ENCODE results near the gene TSC2.

DNA sequence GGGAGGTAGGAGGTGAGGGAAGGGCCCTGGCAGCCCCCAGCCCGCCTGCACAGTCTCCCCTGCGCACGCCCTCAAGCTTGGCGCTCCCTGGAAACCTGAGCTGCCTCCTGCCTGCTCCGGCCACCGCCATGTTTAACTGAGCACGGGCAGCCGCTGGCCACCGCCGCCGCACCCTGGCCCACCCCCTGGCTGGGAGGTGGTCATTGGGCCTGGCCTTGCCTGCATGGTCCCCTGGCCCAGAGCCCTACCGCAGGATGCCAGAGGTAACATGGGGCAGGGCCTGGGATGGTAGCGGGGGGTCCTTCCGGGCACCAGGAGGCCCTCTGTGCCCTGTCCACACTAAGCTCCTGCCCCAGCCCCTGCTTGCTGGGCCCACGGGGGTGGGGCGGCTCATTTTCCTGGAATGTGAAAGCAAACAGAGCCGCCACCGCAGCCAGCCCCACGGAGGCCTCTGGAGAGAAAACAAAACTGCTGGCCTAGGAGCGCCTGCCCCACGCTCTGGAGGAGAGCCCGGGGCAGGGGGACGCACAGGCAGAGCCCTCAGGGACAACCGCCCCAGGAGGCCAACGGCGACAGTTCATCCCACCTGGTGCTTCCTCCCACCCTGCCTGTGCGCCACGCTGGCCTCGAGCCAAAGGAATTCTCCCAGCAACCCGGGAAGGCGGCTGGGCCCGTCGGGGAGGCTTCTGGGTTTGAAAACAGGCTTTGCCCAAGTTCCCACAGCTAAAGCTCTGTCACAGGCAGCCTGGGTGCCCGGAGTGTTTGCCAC is 12.2 kb upstream of the TSC2 start:
- TF ChIP-seq POLR2A (IDR thresholded peaks at IDR 0.05) (no peak), POLR2AphosphoS5 (IDR thresholded peaks at IDR 0.05) (peak in 1 of 3 donors; percentile 18)
- TF ChIP-seq, protein P1, sequence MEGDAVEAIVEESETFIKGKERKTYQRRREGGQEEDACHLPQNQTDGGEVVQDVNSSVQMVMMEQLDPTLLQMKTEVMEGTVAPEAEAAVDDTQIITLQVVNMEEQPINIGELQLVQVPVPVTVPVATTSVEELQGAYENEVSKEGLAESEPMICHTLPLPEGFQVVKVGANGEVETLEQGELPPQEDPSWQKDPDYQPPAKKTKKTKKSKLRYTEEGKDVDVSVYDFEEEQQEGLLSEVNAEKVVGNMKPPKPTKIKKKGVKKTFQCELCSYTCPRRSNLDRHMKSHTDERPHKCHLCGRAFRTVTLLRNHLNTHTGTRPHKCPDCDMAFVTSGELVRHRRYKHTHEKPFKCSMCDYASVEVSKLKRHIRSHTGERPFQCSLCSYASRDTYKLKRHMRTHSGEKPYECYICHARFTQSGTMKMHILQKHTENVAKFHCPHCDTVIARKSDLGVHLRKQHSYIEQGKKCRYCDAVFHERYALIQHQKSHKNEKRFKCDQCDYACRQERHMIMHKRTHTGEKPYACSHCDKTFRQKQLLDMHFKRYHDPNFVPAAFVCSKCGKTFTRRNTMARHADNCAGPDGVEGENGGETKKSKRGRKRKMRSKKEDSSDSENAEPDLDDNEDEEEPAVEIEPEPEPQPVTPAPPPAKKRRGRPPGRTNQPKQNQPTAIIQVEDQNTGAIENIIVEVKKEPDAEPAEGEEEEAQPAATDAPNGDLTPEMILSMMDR (IDR thresholded peaks at IDR 0.05), result peak in 1 of 3 donors; percentile 7

Data from breast epithelium (tissue), 3 donors.